ENCODE data around the gene SH3PXD2B.

GRCh38 chr5:172399336-172399735 is 55.0 kb downstream of the SH3PXD2B start:
- TF ChIP-seq CBX3 (IDR thresholded peaks at IDR 0.05; ENCODE audit: low read depth) (no peak), POLR2A (IDR thresholded peaks at IDR 0.05; ENCODE audit: borderline replicate concordance, extremely low read depth, insufficient read depth, insufficient read length) (no peak), CTCF (IDR thresholded peaks at IDR 0.05 in 2 of 3, conservative IDR thresholded peaks at IDR 0.05 in 1 of 3; ENCODE audit: borderline replicate concordance in 1 of 3, insufficient read depth in 1 of 3, low read depth in 2 of 3, low read length in 2 of 3) (no peak), ZNF274 (IDR thresholded peaks at IDR 0.05; ENCODE audit: low read depth, low read length) (no peak), RAD21 (IDR thresholded peaks at IDR 0.05; ENCODE audit: low read depth) (no peak), EGR1 (IDR thresholded peaks at IDR 0.05; ENCODE audit: low read depth) (no peak), REST (IDR thresholded peaks at IDR 0.05; ENCODE audit: low read depth) (no peak), SRF (IDR thresholded peaks at IDR 0.05; ENCODE audit: low read depth) (no peak), EZH2 (IDR thresholded peaks at IDR 0.05) (no peak), MAX (IDR thresholded peaks at IDR 0.05) (no peak), POLR2AphosphoS5 (IDR thresholded peaks at IDR 0.05; ENCODE audit: low read depth, low read length) (no peak), EZH2phosphoT487 (IDR thresholded peaks at IDR 0.05; ENCODE audit: borderline replicate concordance) (no peak), CEBPB (IDR thresholded peaks at IDR 0.05; ENCODE audit: low read depth) (no peak), ZFX (IDR thresholded peaks at IDR 0.05) (no peak)

Measured in HCT116 (cell line).